ENCODE measurements around the gene IRS2. TPM values are rescaled to one million over a fixed set of nuclear protein-coding genes. Genes with fewer than 3 reads are reported as not detected.

The IRS2 gene
- total RNA-seq, 1 experiment from 2014 or later: 41.8 TPM

DNA sequence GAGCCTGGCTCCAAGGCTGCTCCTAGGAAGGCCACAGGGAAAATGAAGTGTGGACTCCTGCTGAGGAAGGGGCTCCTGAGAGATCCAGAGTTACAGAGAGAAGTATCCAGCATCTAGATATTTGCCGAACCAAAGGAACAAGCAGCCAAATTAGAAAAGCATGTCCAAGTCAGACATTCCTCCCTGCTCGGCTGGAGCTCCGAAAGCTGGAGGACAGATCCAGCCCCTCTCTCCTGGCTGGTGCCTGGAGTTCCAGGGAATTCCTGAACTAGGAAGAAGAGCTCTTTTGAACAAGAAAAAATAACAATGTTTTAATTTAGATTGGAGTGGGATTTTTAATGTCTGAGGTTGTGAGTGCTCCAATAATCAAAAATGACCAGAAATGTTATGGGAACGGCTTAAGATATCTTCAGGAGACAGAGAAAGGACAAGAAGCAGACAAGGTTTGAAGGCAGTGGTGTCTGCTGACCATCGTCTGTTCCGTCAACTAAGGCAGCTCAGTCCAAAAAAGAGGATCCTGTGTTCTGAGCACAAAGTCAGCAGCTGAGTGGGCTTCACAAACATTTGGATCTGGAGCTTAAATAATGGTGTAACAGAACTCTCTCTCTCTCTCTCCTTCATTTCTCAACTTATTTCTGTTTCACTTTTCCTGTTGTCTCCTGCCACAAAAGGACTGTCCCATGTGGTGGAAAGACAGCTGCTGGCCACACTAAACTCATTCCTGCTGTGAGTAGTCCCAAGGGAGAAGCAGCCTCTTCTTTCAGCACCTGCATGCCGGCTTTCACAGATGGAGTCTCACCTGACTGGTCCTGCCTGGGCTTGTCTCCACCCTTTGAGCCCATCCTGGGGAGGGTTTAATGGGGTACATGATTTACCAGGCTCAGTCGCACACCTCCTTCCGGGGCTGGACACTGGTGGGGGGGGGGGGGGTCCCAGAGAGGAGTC lies 31.5 kb upstream of the IRS2 start:
- CTCF ChIA-PET: interaction anchor here (0.6 to 0.7 kb wide), 2 partner anchors 48 to 659 kb away, joined by 3 to 4 read pairs; no protein-coding TSS in a partner anchor

GRCh38 chr13:109816808-109817203 lies 30.4 kb upstream of the IRS2 start:
- intact Hi-C loops (cut with micrococcal nuclease): no loop called here
- Mint-ChIP-seq H3K27me3 (ENCODE audit: insufficient read depth, unreplicated experiment) (no peaks in the 10 kb centered on the region), H3K9me3 (ENCODE audit: unreplicated experiment) (no peaks in the 10 kb centered on the region), H3K4me3 (ENCODE audit: unreplicated experiment) (no peak overlapping the region), H3K4me1 (ENCODE audit: insufficient read depth, unreplicated experiment) (peaks cover 14% of the 10 kb centered on the region), H3K27ac (ENCODE audit: low read depth, unreplicated experiment) (peak overlapping the region; percentile 13), H3K36me3 (ENCODE audit: insufficient read depth, unreplicated experiment) (no peaks in the 10 kb centered on the region)
- ChIA-PET POLR2A (interaction anchor here (0.7 to 1.5 kb wide), 3 partner anchors 28 to 798 kb away, joined by 3 to 4 read pairs (median 4); partner anchors contain the start of gene NAXD), CTCF (interaction anchor here (0.7 kb wide), 1 partner anchor 49 kb away, joined by 3 read pairs; no protein-coding TSS in a partner anchor)
- BruUV-seq (replicated peaks): no TSS peak
- TF ChIP-seq, protein P1, sequence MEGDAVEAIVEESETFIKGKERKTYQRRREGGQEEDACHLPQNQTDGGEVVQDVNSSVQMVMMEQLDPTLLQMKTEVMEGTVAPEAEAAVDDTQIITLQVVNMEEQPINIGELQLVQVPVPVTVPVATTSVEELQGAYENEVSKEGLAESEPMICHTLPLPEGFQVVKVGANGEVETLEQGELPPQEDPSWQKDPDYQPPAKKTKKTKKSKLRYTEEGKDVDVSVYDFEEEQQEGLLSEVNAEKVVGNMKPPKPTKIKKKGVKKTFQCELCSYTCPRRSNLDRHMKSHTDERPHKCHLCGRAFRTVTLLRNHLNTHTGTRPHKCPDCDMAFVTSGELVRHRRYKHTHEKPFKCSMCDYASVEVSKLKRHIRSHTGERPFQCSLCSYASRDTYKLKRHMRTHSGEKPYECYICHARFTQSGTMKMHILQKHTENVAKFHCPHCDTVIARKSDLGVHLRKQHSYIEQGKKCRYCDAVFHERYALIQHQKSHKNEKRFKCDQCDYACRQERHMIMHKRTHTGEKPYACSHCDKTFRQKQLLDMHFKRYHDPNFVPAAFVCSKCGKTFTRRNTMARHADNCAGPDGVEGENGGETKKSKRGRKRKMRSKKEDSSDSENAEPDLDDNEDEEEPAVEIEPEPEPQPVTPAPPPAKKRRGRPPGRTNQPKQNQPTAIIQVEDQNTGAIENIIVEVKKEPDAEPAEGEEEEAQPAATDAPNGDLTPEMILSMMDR (IDR thresholded peaks at IDR 0.05; ENCODE audit: unreplicated experiment): no peak
- no peak for DNase-seq (ENCODE audit: unreplicated experiment)

More for the DNA sequence above, 31.5 kb upstream of the IRS2 start:
- H3K4me3 Mint-ChIP-seq (ENCODE audit: unreplicated experiment): no peak overlapping the region
- DNase-seq (ENCODE audit: unreplicated experiment): no peak
- TF ChIP-seq, protein P1 (IDR thresholded peaks at IDR 0.05; ENCODE audit: unreplicated experiment): no peak
- H3K4me1 Mint-ChIP-seq (ENCODE audit: insufficient read depth, unreplicated experiment): peaks cover 14% of the 10 kb centered on the region
- H3K27ac Mint-ChIP-seq (ENCODE audit: low read depth, unreplicated experiment): no peak overlapping the region
- BruUV-seq (replicated peaks): no TSS peak
- no peaks in the 10 kb centered on the region for H3K9me3 Mint-ChIP-seq (ENCODE audit: unreplicated experiment)
- no peaks in the 10 kb centered on the region for H3K36me3 Mint-ChIP-seq (ENCODE audit: insufficient read depth, unreplicated experiment)
- H3K27me3 Mint-ChIP-seq (ENCODE audit: insufficient read depth, unreplicated experiment): no peaks in the 10 kb centered on the region
- POLR2A ChIA-PET: interaction anchor here (1.5 kb wide), 1 partner anchor 29 kb away, joined by 4 read pairs; no protein-coding TSS in a partner anchor
- intact Hi-C loops (cut with micrococcal nuclease): no loop called here

DNA sequence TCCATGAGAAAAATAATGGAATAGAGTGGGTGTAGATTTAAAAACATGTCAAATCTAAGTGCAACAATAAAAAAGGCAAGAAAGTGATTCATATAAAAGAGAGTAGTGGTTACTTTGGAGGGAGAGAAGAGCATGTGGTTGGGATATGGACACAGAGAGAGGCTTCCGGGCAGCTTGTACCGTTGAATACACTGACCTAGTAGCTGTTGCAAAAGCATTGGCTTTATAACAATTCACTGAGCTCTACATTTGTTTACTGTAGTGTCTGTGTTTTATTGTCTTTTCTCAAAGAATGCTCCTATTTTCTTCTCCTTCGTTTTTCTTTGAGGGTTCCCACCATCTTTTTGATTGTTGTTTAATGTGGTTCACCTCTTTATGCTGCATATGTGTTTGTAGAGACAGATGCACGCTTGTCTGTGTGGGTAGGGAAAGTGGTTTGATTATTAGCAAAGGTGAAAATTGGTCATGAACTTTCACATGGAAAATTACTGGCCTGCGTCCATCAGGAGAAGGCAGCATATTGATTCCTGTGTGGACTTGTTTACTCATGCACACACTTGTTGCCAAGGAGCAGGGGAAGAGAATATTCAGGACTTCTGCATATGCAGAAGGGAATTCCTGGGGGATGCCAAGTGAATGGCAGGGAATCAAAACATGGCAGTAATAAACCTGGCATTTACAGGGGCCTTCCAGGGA lies 29.9 kb upstream of the IRS2 start:
- TF ChIP-seq, protein P1 (IDR thresholded peaks at IDR 0.05; ENCODE audit: unreplicated experiment): no peak
- H3K27ac Mint-ChIP-seq (ENCODE audit: low read depth, unreplicated experiment): peak overlapping the region; percentile 13
- POLR2A ChIA-PET: interaction anchor here (0.7 to 1.5 kb wide), 3 partner anchors 27 to 799 kb away, joined by 3 to 4 read pairs (median 4); partner anchors contain the start of gene NAXD
- H3K4me3 Mint-ChIP-seq (ENCODE audit: unreplicated experiment): no peak overlapping the region
- H3K27me3 Mint-ChIP-seq (ENCODE audit: insufficient read depth, unreplicated experiment): no peaks in the 10 kb centered on the region
- H3K4me1 Mint-ChIP-seq (ENCODE audit: insufficient read depth, unreplicated experiment): peaks cover 14% of the 10 kb centered on the region
- no TSS peak for BruUV-seq (replicated peaks)
- peak; percentile 26 for DNase-seq (ENCODE audit: unreplicated experiment)
- CTCF ChIA-PET: interaction anchor here (0.7 kb wide), 1 partner anchor 24 kb away, joined by 6 read pairs; no protein-coding TSS in a partner anchor
- H3K9me3 Mint-ChIP-seq (ENCODE audit: unreplicated experiment): no peaks in the 10 kb centered on the region
- H3K36me3 Mint-ChIP-seq (ENCODE audit: insufficient read depth, unreplicated experiment): no peaks in the 10 kb centered on the region
- intact Hi-C loops (cut with micrococcal nuclease): no loop called here

DNA sequence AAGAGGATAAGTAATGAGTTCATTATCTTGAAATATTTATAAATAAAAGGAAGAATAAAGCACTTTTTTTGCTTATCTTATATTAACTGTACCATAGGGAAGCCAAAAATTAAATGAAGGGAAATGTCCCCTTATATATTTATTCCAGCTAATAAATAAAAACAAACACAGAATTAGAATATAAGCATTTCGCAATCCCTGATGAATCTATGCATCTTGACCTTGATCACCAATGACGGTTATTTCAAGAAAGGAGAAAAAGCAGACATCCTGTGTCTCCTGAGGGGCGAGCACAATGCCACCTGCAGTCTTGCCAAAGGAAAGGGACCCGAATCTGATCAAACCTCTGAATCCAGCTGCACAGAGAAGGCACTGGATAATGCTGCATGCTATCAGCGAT lies 29.3 kb upstream of the IRS2 start:
- CTCF ChIA-PET: interaction anchor here (0.7 kb wide), 1 partner anchor 25 kb away, joined by 6 read pairs; no protein-coding TSS in a partner anchor
- Mint-ChIP-seq H3K27ac (ENCODE audit: low read depth, unreplicated experiment) (peak overlapping the region; percentile 13), H3K27me3 (ENCODE audit: insufficient read depth, unreplicated experiment) (no peaks in the 10 kb centered on the region), H3K36me3 (ENCODE audit: insufficient read depth, unreplicated experiment) (no peaks in the 10 kb centered on the region), H3K9me3 (ENCODE audit: unreplicated experiment) (no peaks in the 10 kb centered on the region), H3K4me3 (ENCODE audit: unreplicated experiment) (no peak overlapping the region), H3K4me1 (ENCODE audit: insufficient read depth, unreplicated experiment) (peaks cover 14% of the 10 kb centered on the region)
- DNase-seq (ENCODE audit: unreplicated experiment): no peak
- intact Hi-C loops (cut with micrococcal nuclease): no loop called here
- TF ChIP-seq, protein P1 (IDR thresholded peaks at IDR 0.05; ENCODE audit: unreplicated experiment): no peak
- POLR2A ChIA-PET: interaction anchor here (1.0 kb wide), 1 partner anchor 42 kb away, joined by 4 read pairs; no protein-coding TSS in a partner anchor
- BruUV-seq (replicated peaks): no TSS peak

Data from MCF 10A (cell line).